OCI-LY7 (cell line): Measurements from ENCODE around the gene CDKL4. TPM values are rescaled to one million over a fixed set of nuclear protein-coding genes. Genes with fewer than 3 reads are reported as not detected.

Source experiments
- BruUV-seq: library from RNA; stranded (reverse); fragments of 400-500 nt; replicated peaks from 2 replicates; lab custom pipeline; 2021; lab: Mats Ljungman, UMichigan
- CTCF ChIA-PET: fragments of 300-600 bp; sonication (Branson Sonifier 250); formaldehyde crosslinking; loops from one replicate; lab custom pipeline; 2022; ENCODE audit warnings: antibody characterized with exemption; ENCODE audit not compliant: unreplicated experiment; lab: Charles Lee
- POLR2A ChIA-PET: fragments of 300-600 bp; sonication (Branson Sonifier 250); formaldehyde crosslinking; loops from one replicate; lab custom pipeline; 2022; ENCODE audit warnings: antibody characterized with exemption; lab: Charles Lee
- DNase-seq: peaks from one replicate; pipeline ENCODE4 v3.0.0-alpha.2; 2015; ENCODE audit warnings: low spot score
- H2AFZ ChIP-seq: fragments of 200-600 bp; sonication (generic), shearing (Covaris generic); 2 replicates; pipeline ENCODE4 v1.6.1; 2014; ENCODE audit warnings: mild to moderate bottlenecking, antibody characterized with exemption, low read length, moderate library complexity
- H3K27ac ChIP-seq: fragments of 200-600 bp; sonication (generic); 2 replicates; pipeline ENCODE4 v1.5.1; 2014; ENCODE audit warnings: mixed run types, low read depth, mild to moderate bottlenecking, moderate library complexity, low read length, inconsistent platforms; ENCODE audit not compliant: poor library complexity, severe bottlenecking
- H3K36me3 ChIP-seq: fragments of 200-600 bp; sonication (generic); 2 replicates; pipeline ENCODE4 v1.6.1; 2014; ENCODE audit warnings: mild to moderate bottlenecking, antibody characterized with exemption, low read length, moderate library complexity, mixed read lengths; ENCODE audit not compliant: insufficient read depth
- H3K4me1 ChIP-seq: fragments of 200-600 bp; sonication (generic); 2 replicates; pipeline ENCODE4 v1.5.1; 2014; ENCODE audit warnings: mild to moderate bottlenecking, low read length; ENCODE audit not compliant: insufficient read depth, poor library complexity, severe bottlenecking
- H3K4me2 ChIP-seq: fragments of 200-600 bp; sonication (generic); 2 replicates; pipeline ENCODE4 v1.6.1; 2014; ENCODE audit warnings: mild to moderate bottlenecking, low read length
- H3K4me3 ChIP-seq: fragments of 200-600 bp; sonication (generic); 2 replicates; pipeline ENCODE4 v1.5.1; 2014; ENCODE audit warnings: mild to moderate bottlenecking, low read depth, low read length; ENCODE audit not compliant: poor library complexity, severe bottlenecking
- H3K79me2 ChIP-seq: fragments of 200-600 bp; sonication (generic); 2 replicates; pipeline ENCODE4 v1.6.1; 2016; ENCODE audit warnings: low read depth, mild to moderate bottlenecking, low read length, moderate library complexity, mixed read lengths; ENCODE audit not compliant: insufficient read depth
- H3K9me2 ChIP-seq: fragments of 200-600 bp; sonication (generic); 2 replicates; pipeline ENCODE4 v1.6.1; 2016; ENCODE audit warnings: mild to moderate bottlenecking, low read length, mixed read lengths; ENCODE audit not compliant: insufficient read depth
- H3K9me3 ChIP-seq: fragments of 200-600 bp; sonication (generic); 2 replicates; pipeline ENCODE4 v1.6.1; 2014; ENCODE audit warnings: mild to moderate bottlenecking, mixed run types, low read length, mixed read lengths
- H4K20me1 ChIP-seq: fragments of 200-600 bp; sonication (generic); 2 replicates; pipeline ENCODE4 v1.6.1; 2014; ENCODE audit warnings: mild to moderate bottlenecking, antibody characterized with exemption, low read length, moderate library complexity, mixed read lengths; ENCODE audit not compliant: insufficient read depth
- EZH2phosphoT487 ChIP-seq: fragments of 200-600 bp; sonication (generic); IDR thresholded peaks from 2 replicates; pipeline ENCODE4 v1.6.1; 2018; ENCODE audit warnings: low read depth, borderline replicate concordance, mild to moderate bottlenecking, mixed run types, antibody characterized with exemption, low read length, moderate library complexity, mixed read lengths
- intact Hi-C: fragments of 100-400 bp; cut with micrococcal nuclease; formaldehyde crosslinking; loops from one replicate; pipeline ENCODE4 v1.10.0; 2022; ENCODE audit not compliant: unreplicated experiment
- total RNA-seq, 2 experiments: library from RNA; depleted of rRNA in 1 of 2; stranded (reverse); fragments of >200 nt in 1 of 2; shearing (Covaris generic) in 1 of 2; gene quantifications; 2 replicates each; pipeline ENCODE4 v1.2.3, GENCODE V29; 2014 to 2022
- TF ChIP-seq, protein P1 (sequence below): fragments of 200-600 bp; sonication (generic); conservative IDR thresholded peaks from 2 replicates; pipeline ENCODE4 v1.5.1; 2014; ENCODE audit warnings: mild to moderate bottlenecking, antibody characterized with exemption, low read length, moderate library complexity, mixed read lengths

Gene CDKL4
- total RNA-seq, 2 experiments from 2014 or later: not detected

DNA sequence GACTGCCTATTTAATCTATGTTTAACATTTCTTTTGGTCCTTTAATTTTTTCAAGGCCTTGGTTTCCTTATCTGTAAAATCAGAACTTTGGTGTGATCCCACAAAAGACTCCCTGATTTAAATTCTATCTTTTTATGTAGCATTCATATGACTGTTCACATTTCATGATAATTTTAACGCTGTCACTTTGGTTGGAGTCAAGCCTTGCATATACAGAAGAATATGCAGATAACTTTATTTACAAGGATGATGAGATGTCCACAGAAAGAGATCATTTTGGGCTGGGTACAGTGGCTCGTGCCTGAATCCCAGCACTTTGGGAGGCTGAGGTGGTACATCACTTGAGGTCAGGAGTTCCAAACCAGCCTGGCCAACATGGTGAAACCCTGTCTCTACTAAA is 84.5 kb downstream of the CDKL4 start:
- TF ChIP-seq, protein P1, sequence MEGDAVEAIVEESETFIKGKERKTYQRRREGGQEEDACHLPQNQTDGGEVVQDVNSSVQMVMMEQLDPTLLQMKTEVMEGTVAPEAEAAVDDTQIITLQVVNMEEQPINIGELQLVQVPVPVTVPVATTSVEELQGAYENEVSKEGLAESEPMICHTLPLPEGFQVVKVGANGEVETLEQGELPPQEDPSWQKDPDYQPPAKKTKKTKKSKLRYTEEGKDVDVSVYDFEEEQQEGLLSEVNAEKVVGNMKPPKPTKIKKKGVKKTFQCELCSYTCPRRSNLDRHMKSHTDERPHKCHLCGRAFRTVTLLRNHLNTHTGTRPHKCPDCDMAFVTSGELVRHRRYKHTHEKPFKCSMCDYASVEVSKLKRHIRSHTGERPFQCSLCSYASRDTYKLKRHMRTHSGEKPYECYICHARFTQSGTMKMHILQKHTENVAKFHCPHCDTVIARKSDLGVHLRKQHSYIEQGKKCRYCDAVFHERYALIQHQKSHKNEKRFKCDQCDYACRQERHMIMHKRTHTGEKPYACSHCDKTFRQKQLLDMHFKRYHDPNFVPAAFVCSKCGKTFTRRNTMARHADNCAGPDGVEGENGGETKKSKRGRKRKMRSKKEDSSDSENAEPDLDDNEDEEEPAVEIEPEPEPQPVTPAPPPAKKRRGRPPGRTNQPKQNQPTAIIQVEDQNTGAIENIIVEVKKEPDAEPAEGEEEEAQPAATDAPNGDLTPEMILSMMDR: no peak
- TF ChIP-seq EZH2phosphoT487: no peak
- intact Hi-C loops: no loop called here

DNA sequence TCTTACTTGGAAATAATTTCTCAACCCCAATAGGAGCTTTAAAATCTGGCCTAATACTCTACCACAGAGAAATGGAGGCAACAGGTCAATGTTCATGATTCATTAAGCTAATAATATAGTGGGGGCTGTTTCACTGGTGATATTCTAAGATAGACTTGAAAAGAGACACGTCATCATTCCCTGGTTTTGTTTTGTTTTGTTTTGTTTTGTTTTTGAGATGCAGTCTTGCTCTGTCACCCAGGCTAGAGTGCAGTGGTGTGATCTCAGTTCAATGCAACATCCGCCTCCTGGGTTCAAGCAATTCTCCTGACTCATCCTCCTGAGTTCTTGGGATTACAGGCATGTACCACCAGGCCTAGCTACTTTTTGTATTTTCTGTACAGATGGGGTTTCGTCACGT is 85.4 kb downstream of the CDKL4 start:
- no peaks in the 10 kb centered on the region for H4K20me1 ChIP-seq
- H3K4me3 ChIP-seq: no peak overlapping the region
- no peaks in the 10 kb centered on the region for H3K4me1 ChIP-seq
- H3K9me2 ChIP-seq: no peaks in the 10 kb centered on the region
- ChIA-PET CTCF (no interaction called here), POLR2A (interaction anchor here (1.1 to 1.3 kb wide), 2 partner anchors 12 to 30 kb away, joined by 3 to 7 read pairs; no protein-coding TSS in a partner anchor)
- no TSS peak for BruUV-seq
- no peak for TF ChIP-seq EZH2phosphoT487
- TF ChIP-seq, protein P1: no peak
- no peak for DNase-seq
- H3K36me3 ChIP-seq: no peaks in the 10 kb centered on the region
- no peaks in the 10 kb centered on the region for H3K9me3 ChIP-seq
- no peaks in the 10 kb centered on the region for H3K79me2 ChIP-seq
- H3K4me2 ChIP-seq: no peak overlapping the region
- intact Hi-C loops: no loop called here
- no peak overlapping the region for H3K27ac ChIP-seq
- no peak overlapping the region for H2AFZ ChIP-seq

More for the DNA sequence above, 84.5 kb downstream of the CDKL4 start:
- no peak overlapping the region for H3K4me2 ChIP-seq
- H3K79me2 ChIP-seq: no peaks in the 10 kb centered on the region
- no TSS peak for BruUV-seq
- H2AFZ ChIP-seq: no peak overlapping the region
- no peaks in the 10 kb centered on the region for H3K9me2 ChIP-seq
- ChIA-PET POLR2A (no interaction called here), CTCF (no interaction called here)
- H3K4me3 ChIP-seq: no peak overlapping the region
- H3K36me3 ChIP-seq: no peaks in the 10 kb centered on the region
- H4K20me1 ChIP-seq: no peaks in the 10 kb centered on the region
- no peak overlapping the region for H3K27ac ChIP-seq
- no peaks in the 10 kb centered on the region for H3K4me1 ChIP-seq
- no peaks in the 10 kb centered on the region for H3K9me3 ChIP-seq
- no peak for DNase-seq

DNA sequence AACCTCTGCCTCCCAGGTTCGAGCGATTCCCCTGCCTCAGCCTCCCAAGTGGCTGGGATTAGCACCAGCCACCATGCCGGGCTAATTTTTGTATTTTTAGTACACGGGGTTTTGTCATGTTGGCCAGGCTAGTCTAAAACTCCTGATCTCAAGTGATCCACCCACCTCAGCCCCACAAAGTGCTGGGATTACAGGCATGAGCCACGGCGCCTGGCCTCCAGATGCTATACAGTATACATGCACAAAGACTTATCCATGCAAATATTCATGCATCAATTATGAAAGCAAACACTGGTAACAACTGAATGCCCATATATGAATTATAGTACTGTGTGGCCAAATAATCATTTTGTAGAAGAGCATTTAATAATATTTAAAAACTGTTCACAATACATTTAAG is 86.9 kb downstream of the CDKL4 start:
- Histone ChIP-seq H3K9me3 (no peaks in the 10 kb centered on the region), H3K27ac (no peak overlapping the region), H3K4me1 (no peaks in the 10 kb centered on the region), H3K36me3 (no peaks in the 10 kb centered on the region), H2AFZ (no peak overlapping the region), H3K9me2 (no peaks in the 10 kb centered on the region), H4K20me1 (no peaks in the 10 kb centered on the region), H3K4me3 (no peak overlapping the region), H3K79me2 (no peaks in the 10 kb centered on the region), H3K4me2 (no peak overlapping the region)
- BruUV-seq: no TSS peak
- CTCF ChIA-PET: no interaction called here
- no peak for DNase-seq
- intact Hi-C loops: no loop called here
- TF ChIP-seq EZH2phosphoT487: no peak
- TF ChIP-seq, protein P1: no peak
- POLR2A ChIA-PET: no interaction called here
